Measurements from ENCODE around the gene POU6F2. TPM values are rescaled to one million over a fixed set of nuclear protein-coding genes. Genes with fewer than 3 reads are reported as not detected.

The POU6F2 gene
- total RNA-seq, 1 experiment from 2014 or later: 0.64 TPM

DNA sequence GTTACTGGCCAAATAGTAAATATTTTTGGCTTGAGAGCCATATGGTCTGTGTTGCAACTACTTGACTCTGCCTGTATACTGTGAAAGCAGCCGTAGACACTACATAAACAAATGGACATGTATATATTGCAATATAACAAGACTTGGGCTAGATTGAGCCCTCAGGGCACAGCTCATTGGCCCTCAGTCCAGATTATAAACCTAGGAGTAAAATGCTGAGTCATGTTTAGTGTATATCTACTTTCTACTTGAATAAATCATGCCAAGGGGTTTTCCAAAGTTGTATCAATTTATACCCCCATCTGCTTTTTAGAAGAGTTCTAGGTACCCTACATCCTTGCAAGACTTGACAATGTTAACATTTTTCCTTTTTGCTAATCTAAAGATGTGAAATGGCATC is 27.4 kb upstream of the POU6F2 start:
- Mint-ChIP-seq H3K9me3 (ENCODE audit: low read depth, unreplicated experiment) (peaks cover 2% of the 10 kb centered on the region), H3K27me3 (ENCODE audit: unreplicated experiment) (no peaks in the 10 kb centered on the region), H3K4me1 (ENCODE audit: low read depth, unreplicated experiment) (peaks cover 73% of the 10 kb centered on the region), H3K4me3 (ENCODE audit: low read depth, unreplicated experiment) (no peak overlapping the region), H3K27ac (ENCODE audit: unreplicated experiment) (no peak overlapping the region), H3K36me3 (ENCODE audit: insufficient read depth, unreplicated experiment) (peaks cover 6% of the 10 kb centered on the region)
- TF ChIP-seq, protein P1, sequence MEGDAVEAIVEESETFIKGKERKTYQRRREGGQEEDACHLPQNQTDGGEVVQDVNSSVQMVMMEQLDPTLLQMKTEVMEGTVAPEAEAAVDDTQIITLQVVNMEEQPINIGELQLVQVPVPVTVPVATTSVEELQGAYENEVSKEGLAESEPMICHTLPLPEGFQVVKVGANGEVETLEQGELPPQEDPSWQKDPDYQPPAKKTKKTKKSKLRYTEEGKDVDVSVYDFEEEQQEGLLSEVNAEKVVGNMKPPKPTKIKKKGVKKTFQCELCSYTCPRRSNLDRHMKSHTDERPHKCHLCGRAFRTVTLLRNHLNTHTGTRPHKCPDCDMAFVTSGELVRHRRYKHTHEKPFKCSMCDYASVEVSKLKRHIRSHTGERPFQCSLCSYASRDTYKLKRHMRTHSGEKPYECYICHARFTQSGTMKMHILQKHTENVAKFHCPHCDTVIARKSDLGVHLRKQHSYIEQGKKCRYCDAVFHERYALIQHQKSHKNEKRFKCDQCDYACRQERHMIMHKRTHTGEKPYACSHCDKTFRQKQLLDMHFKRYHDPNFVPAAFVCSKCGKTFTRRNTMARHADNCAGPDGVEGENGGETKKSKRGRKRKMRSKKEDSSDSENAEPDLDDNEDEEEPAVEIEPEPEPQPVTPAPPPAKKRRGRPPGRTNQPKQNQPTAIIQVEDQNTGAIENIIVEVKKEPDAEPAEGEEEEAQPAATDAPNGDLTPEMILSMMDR (IDR thresholded peaks at IDR 0.05; ENCODE audit: unreplicated experiment): no peak
- CTCF ChIA-PET: no interaction called here
- intact Hi-C loops (cut with micrococcal nuclease; ENCODE audit: unreplicated experiment): no loop called here
- no peak for DNase-seq
- BruUV-seq (replicated peaks): no TSS peak

DNA sequence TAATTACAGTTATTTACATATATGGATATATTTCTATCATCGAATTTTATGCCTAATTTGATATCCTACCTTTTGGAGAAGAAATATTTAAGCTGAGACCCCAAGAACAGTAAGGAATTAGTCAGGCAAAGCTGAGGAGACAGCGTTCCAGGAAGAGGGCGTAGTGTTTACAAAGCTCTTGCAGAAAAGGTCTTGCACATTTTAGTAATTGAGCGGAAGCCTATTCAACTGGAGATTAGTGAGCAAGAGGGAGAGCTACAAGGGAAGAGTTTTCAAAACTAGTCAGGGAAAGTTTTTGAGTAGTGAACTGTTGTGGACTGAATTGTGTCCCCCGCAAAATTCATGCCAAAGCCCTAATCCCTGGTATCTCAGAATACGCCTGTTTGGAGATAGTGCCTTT is 26.5 kb upstream of the POU6F2 start:
- no peaks in the 10 kb centered on the region for H3K27me3 Mint-ChIP-seq (ENCODE audit: unreplicated experiment)
- intact Hi-C loops (cut with micrococcal nuclease; ENCODE audit: unreplicated experiment): no loop called here
- no peak overlapping the region for H3K4me3 Mint-ChIP-seq (ENCODE audit: low read depth, unreplicated experiment)
- peaks cover 73% of the 10 kb centered on the region for H3K4me1 Mint-ChIP-seq (ENCODE audit: low read depth, unreplicated experiment)
- TF ChIP-seq, protein P1 (IDR thresholded peaks at IDR 0.05; ENCODE audit: unreplicated experiment): no peak
- CTCF ChIA-PET: interaction anchor here (1.0 kb wide), 1 partner anchor 222 kb away, joined by 3 read pairs; no protein-coding TSS in a partner anchor
- H3K27ac Mint-ChIP-seq (ENCODE audit: unreplicated experiment): no peak overlapping the region
- no TSS peak for BruUV-seq (replicated peaks)
- peaks cover 2% of the 10 kb centered on the region for H3K9me3 Mint-ChIP-seq (ENCODE audit: low read depth, unreplicated experiment)
- DNase-seq: no peak
- peaks cover 6% of the 10 kb centered on the region for H3K36me3 Mint-ChIP-seq (ENCODE audit: insufficient read depth, unreplicated experiment)

DNA sequence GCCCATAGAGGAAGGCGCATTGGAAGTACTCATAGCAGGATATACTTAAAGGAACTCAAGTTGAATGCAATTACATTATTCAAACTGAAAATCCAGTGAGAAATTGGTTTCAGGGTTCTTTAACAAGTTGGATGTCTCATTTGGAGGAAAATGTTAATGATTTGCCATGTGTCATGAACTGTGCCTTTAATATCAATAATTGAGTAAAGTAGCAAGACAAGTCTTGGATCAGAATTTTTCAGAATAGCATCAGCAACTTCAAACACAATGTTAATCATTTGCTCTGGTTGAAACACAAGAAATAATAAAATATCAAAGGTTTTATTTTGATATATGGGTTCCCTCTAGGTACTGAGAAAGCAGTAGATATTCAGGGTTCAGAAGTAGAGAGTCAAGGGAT is 24.5 kb upstream of the POU6F2 start:
- peak overlapping the region; percentile 10 for H3K4me3 Mint-ChIP-seq (ENCODE audit: low read depth, unreplicated experiment)
- intact Hi-C loops (cut with micrococcal nuclease; ENCODE audit: unreplicated experiment): no loop called here
- peak overlapping the region; percentile 76 for H3K27ac Mint-ChIP-seq (ENCODE audit: unreplicated experiment)
- CTCF ChIA-PET: interaction anchor here (0.6 kb wide), 1 partner anchor 144 kb away, joined by 6 read pairs; no protein-coding TSS in a partner anchor
- no peak for DNase-seq
- peaks cover 54% of the 10 kb centered on the region for H3K4me1 Mint-ChIP-seq (ENCODE audit: low read depth, unreplicated experiment)
- H3K27me3 Mint-ChIP-seq (ENCODE audit: unreplicated experiment): no peaks in the 10 kb centered on the region
- H3K36me3 Mint-ChIP-seq (ENCODE audit: insufficient read depth, unreplicated experiment): peaks cover 6% of the 10 kb centered on the region
- H3K9me3 Mint-ChIP-seq (ENCODE audit: low read depth, unreplicated experiment): peaks cover 2% of the 10 kb centered on the region
- TF ChIP-seq, protein P1 (IDR thresholded peaks at IDR 0.05; ENCODE audit: unreplicated experiment): no peak
- no TSS peak for BruUV-seq (replicated peaks)

GRCh38 chr7:38953971-38954370 is 23.7 kb upstream of the POU6F2 start:
- Mint-ChIP-seq H3K36me3 (ENCODE audit: insufficient read depth, unreplicated experiment) (peaks cover 6% of the 10 kb centered on the region), H3K4me3 (ENCODE audit: low read depth, unreplicated experiment) (peak overlapping the region; percentile 10), H3K4me1 (ENCODE audit: low read depth, unreplicated experiment) (peaks cover 48% of the 10 kb centered on the region), H3K27me3 (ENCODE audit: unreplicated experiment) (no peaks in the 10 kb centered on the region), H3K9me3 (ENCODE audit: low read depth, unreplicated experiment) (peaks cover 2% of the 10 kb centered on the region), H3K27ac (ENCODE audit: unreplicated experiment) (peak overlapping the region; percentile 76)
- TF ChIP-seq, protein P1 (IDR thresholded peaks at IDR 0.05; ENCODE audit: unreplicated experiment): no peak
- CTCF ChIA-PET: interaction anchor here (0.6 kb wide), 2 partner anchors 86 to 144 kb away, joined by 3 to 6 read pairs; no protein-coding TSS in a partner anchor
- intact Hi-C loops (cut with micrococcal nuclease; ENCODE audit: unreplicated experiment): no loop called here
- no TSS peak for BruUV-seq (replicated peaks)
- no peak for DNase-seq
